Fibroblast of lung (primary cell): ENCODE measurements around the gene FRAT2.

Experiments
- CTCF ChIP-seq, 2 donors: IDR thresholded peaks in 1 of 2; conservative IDR thresholded peaks in 1 of 2; 1 replicate in 1 of 2; 2 replicates in 1 of 2; pipeline ENCODE4 v1.5.1; 2011 to 2012; ENCODE audit warnings: low read length in 2 of 2, control low read depth in 1 of 2, inconsistent platforms in 1 of 2, low read depth in 1 of 2, mild to moderate bottlenecking in 1 of 2
- EZH2 ChIP-seq: IDR thresholded peaks from 2 replicates; pipeline ENCODE4 v1.5.1; 2012; ENCODE audit warnings: low read length, control low read depth, mild to moderate bottlenecking; ENCODE audit errors: missing control alignments

- TF ChIP-seq CTCF (conservative IDR thresholded peaks at IDR 0.05 in 1 of 2, IDR thresholded peaks at IDR 0.05 in 1 of 2; ENCODE audit: low read depth in 1 of 2, low read length in 2 of 2) (no peak), EZH2 (no peak)
Measured at GRCh38 chr10:97329766-97330165, 4.8 kb downstream of the FRAT2 start.
